GM13977 (cell line): Measurements from ENCODE around the gene DROSHA.
"Not testable (repeated sequence)": the region's sequence is repeated elsewhere in the genome, so short reads cannot be mapped to it uniquely, and the experiment has no call there.

Experiments
- DNase-seq: peaks from one replicate; pipeline ENCODE4 v3.0.0; 2012; ENCODE audit warnings: low spot score
- CTCF ChIP-seq: IDR thresholded peaks from 2 replicates; pipeline ENCODE4 v1.5.1; 2012; ENCODE audit warnings: mild to moderate bottlenecking, control low read depth; ENCODE audit not compliant: insufficient read depth; ENCODE audit errors: extremely low read depth, missing control alignments
- in situ Hi-C: fragments of 300-500 bp; cut with MboI; formaldehyde crosslinking; loops from one replicate; pipeline ENCODE4 v1.12.0; 2022; ENCODE audit warnings: low sequenced_read_pairs, low pct_unique_long_range_greater_than_20kb, mixed read lengths, inconsistent platforms; ENCODE audit not compliant: unreplicated experiment

The DROSHA gene

GRCh38 chr5:31554552-31554951 lies 22.7 kb upstream of the DROSHA start:
- no peak for TF ChIP-seq CTCF
- no peak for DNase-seq
- in situ Hi-C loops = no loop called here

GRCh38 chr5:31553863-31554262 lies 22.0 kb upstream of the DROSHA start:
- in situ Hi-C loops = no loop called here
- no peak for DNase-seq
- no peak for TF ChIP-seq CTCF

DNA sequence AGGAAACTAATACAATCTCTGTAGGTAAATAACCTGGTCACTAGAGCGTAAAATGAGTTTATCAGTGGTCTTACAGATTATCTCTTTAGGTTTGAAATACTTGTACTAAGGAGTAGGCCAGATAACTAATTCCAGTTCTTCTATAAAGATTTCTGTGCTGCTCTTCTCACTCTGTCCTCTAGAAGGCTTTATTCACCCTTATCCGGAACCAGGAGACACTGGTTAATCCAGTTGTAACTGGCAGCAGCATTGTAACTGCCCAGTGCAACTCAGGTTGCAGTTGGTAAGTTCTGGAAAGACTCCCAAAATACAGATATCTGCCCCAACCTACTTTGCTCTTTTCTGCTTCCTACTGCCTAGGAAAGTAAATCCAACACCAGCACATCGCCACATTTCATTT lies 20.0 kb upstream of the DROSHA start:
- no peak for DNase-seq
- TF ChIP-seq CTCF = no peak
- in situ Hi-C loops = no loop called here

DNA sequence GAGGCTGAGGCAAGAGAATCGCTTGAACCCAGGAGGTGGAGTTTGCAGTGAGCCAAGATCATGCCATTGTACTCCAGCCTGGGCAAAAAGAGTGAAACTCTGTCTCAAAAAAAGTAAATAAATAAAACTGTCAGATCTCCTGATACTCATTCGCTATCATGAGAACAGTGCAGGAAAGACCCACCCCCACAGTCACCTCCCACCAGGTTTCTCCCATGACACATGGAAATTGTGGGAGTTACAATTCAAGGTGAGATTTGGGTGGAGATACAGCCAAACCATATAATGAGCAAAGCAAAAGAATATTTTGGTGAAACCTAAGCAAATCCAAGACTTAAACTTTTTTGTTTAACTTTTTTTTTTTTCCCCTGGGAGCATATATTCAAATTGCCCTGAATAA lies 17.2 kb upstream of the DROSHA start:
- in situ Hi-C loops, DNase-seq: not testable (repeated sequence)

DNA sequence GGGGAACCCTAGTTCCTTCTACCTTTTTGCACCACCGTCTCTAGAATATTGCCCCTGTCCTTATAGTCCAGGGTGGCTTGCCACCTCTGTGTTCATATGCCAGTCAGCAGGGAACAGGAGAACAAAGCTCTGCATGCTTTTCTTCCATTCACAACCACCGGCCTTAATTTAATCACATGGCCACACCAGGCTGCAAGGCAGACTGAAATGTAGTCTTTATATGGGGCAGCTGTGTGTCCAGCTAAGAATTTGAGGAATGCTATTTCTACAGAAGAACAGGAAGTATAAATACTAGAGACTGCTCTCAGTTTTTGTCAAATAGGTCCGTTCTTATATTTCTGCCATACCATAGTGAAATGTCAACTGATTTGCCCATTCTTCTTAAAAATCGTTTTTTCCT lies 6.0 kb upstream of the DROSHA start:
- no peak for DNase-seq
- TF ChIP-seq CTCF = no peak
- in situ Hi-C loops = no loop called here

DNA sequence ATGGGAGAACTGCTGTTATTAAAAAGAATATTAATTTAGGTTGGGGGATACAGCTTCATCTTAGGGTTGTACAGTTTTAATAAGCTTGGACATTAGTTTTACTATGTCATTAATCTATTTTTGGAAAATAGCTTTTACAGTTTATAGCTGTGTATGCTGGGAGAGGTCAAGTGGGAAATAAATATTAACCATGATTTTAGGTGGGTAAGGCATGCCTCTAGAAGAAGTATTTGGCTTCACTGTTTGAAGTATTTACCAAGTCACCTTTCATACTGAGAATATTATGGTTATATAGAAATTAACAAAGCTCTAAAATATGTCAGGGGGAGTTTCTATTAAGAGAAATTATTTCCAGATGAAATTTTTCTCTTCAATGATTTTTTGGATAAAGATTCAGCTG lies 5.5 kb upstream of the DROSHA start:
- no peak for DNase-seq
- in situ Hi-C loops = no loop called here

GRCh38 chr5:31536873-31537272 lies 5.0 kb upstream of the DROSHA start:
- DNase-seq = no peak
- in situ Hi-C loops = no loop called here
- TF ChIP-seq CTCF = no peak

More for the DNA sequence above, 5.5 kb upstream of the DROSHA start:
- no peak for TF ChIP-seq CTCF
